Calu3 (cell line): ENCODE measurements around the gene SRSF2. TPM values are rescaled to one million over a fixed set of nuclear protein-coding genes. Genes with fewer than 3 reads are reported as not detected.

Experiments used
- BruUV-seq: library from RNA; stranded (reverse); fragments of 400-500 nt; replicated peaks from 2 replicates; lab custom pipeline; 2021; lab: Mats Ljungman, UMichigan
- CTCF ChIA-PET: fragments of 300-600 bp; sonication (Branson Sonifier 250); formaldehyde crosslinking; loops from one replicate; lab custom pipeline; 2022; ENCODE audit warnings: antibody characterized with exemption; lab: Charles Lee
- DNase-seq: peaks from one replicate; pipeline ENCODE4 v3.0.0; 2022
- H3K27ac Mint-ChIP-seq: one replicate; pipeline ENCODE4 v1.8.0; 2022; ENCODE audit warnings: mixed read lengths; ENCODE audit not compliant: unreplicated experiment
- H3K27me3 Mint-ChIP-seq: one replicate; pipeline ENCODE4 v1.8.0; 2022; ENCODE audit warnings: mixed read lengths; ENCODE audit not compliant: unreplicated experiment
- H3K36me3 Mint-ChIP-seq: one replicate; pipeline ENCODE4 v1.8.0; 2022; ENCODE audit warnings: mild to moderate bottlenecking, moderate library complexity, mixed read lengths; ENCODE audit not compliant: insufficient read depth, unreplicated experiment
- H3K4me1 Mint-ChIP-seq: one replicate; pipeline ENCODE4 v1.8.0; 2022; ENCODE audit warnings: mild to moderate bottlenecking, low read depth, mixed read lengths; ENCODE audit not compliant: unreplicated experiment
- H3K4me3 Mint-ChIP-seq: one replicate; pipeline ENCODE4 v1.8.0; 2022; ENCODE audit warnings: mild to moderate bottlenecking, low read depth, moderate library complexity, mixed read lengths; ENCODE audit not compliant: unreplicated experiment
- H3K9me3 Mint-ChIP-seq: one replicate; pipeline ENCODE4 v1.8.0; 2022; ENCODE audit warnings: low read depth, mixed read lengths; ENCODE audit not compliant: unreplicated experiment
- intact Hi-C: fragments of 100-400 bp; cut with micrococcal nuclease; formaldehyde crosslinking; loops from one replicate; pipeline ENCODE4 v1.10.0; 2022; ENCODE audit not compliant: unreplicated experiment
- total RNA-seq: library from RNA; stranded (reverse); gene quantifications from 2 replicates; pipeline ENCODE4 v1.2.3, GENCODE V29; 2022
- TF ChIP-seq, protein P1 (sequence below): fragments of 200-600 bp; IDR thresholded peaks from one replicate; pipeline ENCODE4 v1.8.0; 2022; ENCODE audit warnings: antibody characterized with exemption; ENCODE audit not compliant: unreplicated experiment

Gene SRSF2
- total RNA-seq, 1 experiment from 2014 or later = 238 TPM

- Mint-ChIP-seq H3K4me1 (no peaks in the 10 kb centered on the region), H3K9me3 (no peaks in the 10 kb centered on the region), H3K27ac (no peak overlapping the region), H3K36me3 (peaks cover 93% of the 10 kb centered on the region), H3K4me3 (no peak overlapping the region), H3K27me3 (no peaks in the 10 kb centered on the region)
- intact Hi-C loops = no loop called here
- BruUV-seq = no TSS peak
- no peak for DNase-seq
- TF ChIP-seq, protein P1, sequence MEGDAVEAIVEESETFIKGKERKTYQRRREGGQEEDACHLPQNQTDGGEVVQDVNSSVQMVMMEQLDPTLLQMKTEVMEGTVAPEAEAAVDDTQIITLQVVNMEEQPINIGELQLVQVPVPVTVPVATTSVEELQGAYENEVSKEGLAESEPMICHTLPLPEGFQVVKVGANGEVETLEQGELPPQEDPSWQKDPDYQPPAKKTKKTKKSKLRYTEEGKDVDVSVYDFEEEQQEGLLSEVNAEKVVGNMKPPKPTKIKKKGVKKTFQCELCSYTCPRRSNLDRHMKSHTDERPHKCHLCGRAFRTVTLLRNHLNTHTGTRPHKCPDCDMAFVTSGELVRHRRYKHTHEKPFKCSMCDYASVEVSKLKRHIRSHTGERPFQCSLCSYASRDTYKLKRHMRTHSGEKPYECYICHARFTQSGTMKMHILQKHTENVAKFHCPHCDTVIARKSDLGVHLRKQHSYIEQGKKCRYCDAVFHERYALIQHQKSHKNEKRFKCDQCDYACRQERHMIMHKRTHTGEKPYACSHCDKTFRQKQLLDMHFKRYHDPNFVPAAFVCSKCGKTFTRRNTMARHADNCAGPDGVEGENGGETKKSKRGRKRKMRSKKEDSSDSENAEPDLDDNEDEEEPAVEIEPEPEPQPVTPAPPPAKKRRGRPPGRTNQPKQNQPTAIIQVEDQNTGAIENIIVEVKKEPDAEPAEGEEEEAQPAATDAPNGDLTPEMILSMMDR = no peak
- CTCF ChIA-PET = interaction anchor here (0.7 kb wide), 1 partner anchor 171 kb away, joined by 4 read pairs; no protein-coding TSS in a partner anchor
Measured at GRCh38 chr17:76722279-76722678, 14.9 kb downstream of the SRSF2 start.

DNA sequence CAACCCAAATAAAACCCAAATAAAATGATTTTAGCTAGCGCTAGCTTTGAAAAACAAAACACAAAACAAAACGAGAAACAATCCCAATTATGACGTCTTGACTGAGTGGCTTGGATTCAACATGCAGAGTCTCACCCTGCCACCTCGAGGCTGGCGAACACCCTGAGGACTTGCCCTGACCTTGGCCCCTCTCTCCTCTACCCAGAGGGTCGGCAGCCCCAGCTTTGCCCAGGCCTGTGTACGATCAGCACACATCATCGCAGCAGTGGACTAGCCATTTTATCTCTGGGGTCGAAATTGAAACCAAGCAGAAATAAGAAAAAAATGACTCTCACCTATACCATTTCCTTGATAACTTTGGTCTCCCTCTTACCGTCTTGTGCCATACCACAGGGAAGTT, 15.7 kb downstream of the SRSF2 start:
- CTCF ChIA-PET = no interaction called here
- TF ChIP-seq, protein P1 = no peak
- Mint-ChIP-seq H3K27me3 (no peaks in the 10 kb centered on the region), H3K4me1 (no peaks in the 10 kb centered on the region), H3K27ac (no peak overlapping the region), H3K9me3 (no peaks in the 10 kb centered on the region), H3K4me3 (no peak overlapping the region), H3K36me3 (peaks cover 86% of the 10 kb centered on the region)
- BruUV-seq = no TSS peak
- intact Hi-C loops = no loop called here
- no peak for DNase-seq

GRCh38 chr17:76720941-76721340, 16.2 kb downstream of the SRSF2 start:
- Mint-ChIP-seq H3K27me3 (no peaks in the 10 kb centered on the region), H3K4me3 (no peak overlapping the region), H3K36me3 (peaks cover 83% of the 10 kb centered on the region), H3K9me3 (no peaks in the 10 kb centered on the region), H3K4me1 (no peaks in the 10 kb centered on the region), H3K27ac (no peak overlapping the region)
- CTCF ChIA-PET = no interaction called here
- DNase-seq = no peak
- TF ChIP-seq, protein P1 = no peak
- BruUV-seq = no TSS peak
- intact Hi-C loops = no loop called here

DNA sequence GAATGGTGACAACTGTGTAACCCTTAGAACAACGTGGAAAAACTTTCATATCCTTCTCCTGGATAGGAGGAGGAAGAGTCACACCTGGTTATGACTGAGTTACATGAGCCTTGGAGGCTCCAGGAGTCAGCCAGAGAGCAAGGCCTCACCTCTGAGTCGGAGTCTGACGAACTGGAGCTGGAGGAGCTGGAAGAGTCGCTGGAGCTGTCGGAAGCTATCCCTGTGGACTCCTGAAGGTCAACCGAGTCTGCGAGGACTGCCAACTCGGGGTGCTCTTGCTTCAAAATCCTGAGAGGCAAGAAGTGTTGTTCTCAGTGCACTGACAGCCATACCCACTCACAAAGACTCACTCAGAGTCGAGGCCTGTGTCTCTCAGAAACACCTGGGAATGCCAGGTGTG, 16.9 kb downstream of the SRSF2 start:
- intact Hi-C loops = no loop called here
- H3K9me3 Mint-ChIP-seq = no peaks in the 10 kb centered on the region
- no peaks in the 10 kb centered on the region for H3K27me3 Mint-ChIP-seq
- H3K36me3 Mint-ChIP-seq = peaks cover 83% of the 10 kb centered on the region
- CTCF ChIA-PET = no interaction called here
- DNase-seq = no peak
- no peak overlapping the region for H3K4me3 Mint-ChIP-seq
- TF ChIP-seq, protein P1 = no peak
- no peak overlapping the region for H3K27ac Mint-ChIP-seq
- no TSS peak for BruUV-seq
- H3K4me1 Mint-ChIP-seq = peaks cover 1% of the 10 kb centered on the region
